Choroid plexus epithelial cell (primary cell): ENCODE data around the gene RAB36.

ENCODE experiments used
- DNase-seq: peaks from one replicate; pipeline ENCODE4 v3.0.0-alpha.2; 2010; ENCODE audit warnings: low read depth
- H3K4me3 ChIP-seq: 2 replicates; pipeline ENCODE4 v1.5.1; 2011; ENCODE audit warnings: low read depth, mild to moderate bottlenecking, control low read depth, low read length, moderate library complexity
- CTCF ChIP-seq: conservative IDR thresholded peaks from 2 replicates; pipeline ENCODE4 v1.5.1; 2011; ENCODE audit warnings: low read depth, mild to moderate bottlenecking, control low read depth, inconsistent platforms, low read length, moderate library complexity

Gene RAB36

GRCh38 chr22:23190526-23190925, 45.2 kb downstream of the RAB36 start:
- no peak overlapping the region for H3K4me3 ChIP-seq
- TF ChIP-seq CTCF = no peak
- DNase-seq = no peak

GRCh38 chr22:23192133-23192532, 46.9 kb downstream of the RAB36 start:
- no peak overlapping the region for H3K4me3 ChIP-seq
- no peak for DNase-seq
- TF ChIP-seq CTCF = no peak

GRCh38 chr22:23192558-23192957, 47.3 kb downstream of the RAB36 start:
- TF ChIP-seq CTCF = no peak
- H3K4me3 ChIP-seq = no peak overlapping the region
- no peak for DNase-seq

GRCh38 chr22:23193196-23193827, 48.0 kb downstream of the RAB36 start:
- no peak for TF ChIP-seq CTCF

GRCh38 chr22:23193882-23194281, 48.6 kb downstream of the RAB36 start:
- H3K4me3 ChIP-seq = no peak overlapping the region
- DNase-seq = no peak
- TF ChIP-seq CTCF = no peak

More at GRCh38 chr22:23193196-23193827, 48.0 kb downstream of the RAB36 start:
- H3K4me3 ChIP-seq = no peak overlapping the region
- DNase-seq = no peak

- no peak overlapping the region for H3K4me3 ChIP-seq
- no peak for DNase-seq
- no peak for TF ChIP-seq CTCF
Observed at GRCh38 chr22:23196165-23196564, 50.9 kb downstream of the RAB36 start.

GRCh38 chr22:23197836-23198235, 52.6 kb downstream of the RAB36 start:
- no peak for TF ChIP-seq CTCF
- no peak for DNase-seq

More at GRCh38 chr22:23197836-23198235, 52.6 kb downstream of the RAB36 start:
- H3K4me3 ChIP-seq = no peak overlapping the region
